Hematopoietic multipotent progenitor cell treated with erythropoietin and hydrocortisone succinate and interleukin-3 and kit ligand, for 17 days (in vitro differentiated cells): ENCODE measurements around the gene TMEM37.

Experiments used
- DNase-seq: peaks from one replicate; pipeline ENCODE4 v3.0.0-alpha.2; 2015; ENCODE audit warnings: low spot score

TMEM37 gene

GRCh38 chr2:119434664-119435063, 3.0 kb downstream of the TMEM37 start:
- DNase-seq, result no peak

- no peak for DNase-seq
These were observed 3.7 kb downstream of the TMEM37 start for GRCh38 chr2:119435081-119435952.

- no peak for DNase-seq
These were observed 4.3 kb downstream of the TMEM37 start for GRCh38 chr2:119435953-119436297.

GRCh38 chr2:119436993-119437772, 5.5 kb downstream of the TMEM37 start:
- DNase-seq, result no peak

GRCh38 chr2:119438128-119438656, 6.5 kb downstream of the TMEM37 start:
- no peak for DNase-seq

GRCh38 chr2:119438726-119439284, 7.2 kb downstream of the TMEM37 start:
- no peak for DNase-seq

- DNase-seq, result no peak
These were observed 8.2 kb downstream of the TMEM37 start for GRCh38 chr2:119439574-119440500.

GRCh38 chr2:119440501-119440870, 8.8 kb downstream of the TMEM37 start:
- DNase-seq, result no peak

- DNase-seq, result no peak
These were observed 9.2 kb downstream of the TMEM37 start for GRCh38 chr2:119440873-119441272.

- DNase-seq, result no peak
These were observed 9.9 kb downstream of the TMEM37 start for GRCh38 chr2:119441376-119442225.

GRCh38 chr2:119442226-119442619, 10.6 kb downstream of the TMEM37 start:
- no peak for DNase-seq

GRCh38 chr2:119442850-119443249, 11.2 kb downstream of the TMEM37 start:
- DNase-seq, result no peak

- DNase-seq, result no peak
These were observed 14.4 kb downstream of the TMEM37 start for GRCh38 chr2:119446037-119446436.

GRCh38 chr2:119448427-119449141, 16.9 kb downstream of the TMEM37 start:
- DNase-seq, result no peak

GRCh38 chr2:119449521-119449920, 17.9 kb downstream of the TMEM37 start:
- DNase-seq, result no peak

GRCh38 chr2:119451336-119452050, 19.8 kb downstream of the TMEM37 start:
- DNase-seq, result no peak

- no peak for DNase-seq
These were observed 22.4 kb downstream of the TMEM37 start for GRCh38 chr2:119453972-119454593.

GRCh38 chr2:119455066-119455718, 23.5 kb downstream of the TMEM37 start:
- no peak for DNase-seq
